Measurements from ENCODE around the gene GARRE1. TPM values are rescaled to one million over a fixed set of nuclear protein-coding genes. Genes with fewer than 3 reads are reported as not detected.

Gene GARRE1
- total RNA-seq, 1 donor from 2014 or later, result 20.1 TPM

- Histone ChIP-seq H3K4me3 (ENCODE audit: insufficient read depth, low read depth, low read length) (no peak overlapping the region), H3K79me2 (ENCODE audit: insufficient read depth, low read length) (peaks cover 27% of the 10 kb centered on the region), H3K27ac (ENCODE audit: low read depth, low read length) (no peak overlapping the region), H3K4me1 (ENCODE audit: insufficient read depth, low read length) (peaks cover 3% of the 10 kb centered on the region), H3K9ac (ENCODE audit: low read length) (no peak overlapping the region), H3K4me2 (ENCODE audit: low read length) (no peak overlapping the region), H3K9me3 (ENCODE audit: insufficient read depth, low read depth, low read length) (no peaks in the 10 kb centered on the region), H4K20me1 (ENCODE audit: insufficient read depth, low read length) (peaks cover 6% of the 10 kb centered on the region), H3K36me3 (ENCODE audit: insufficient read depth, low read length) (no peaks in the 10 kb centered on the region), H2AFZ (ENCODE audit: low read depth, low read length) (no peak overlapping the region), H3K27me3 (ENCODE audit: insufficient read depth, low read length) (no peaks in the 10 kb centered on the region)
- Mint-ChIP-seq H3K27ac (ENCODE audit: unreplicated experiment) (no peak overlapping the region), H3K4me3 (ENCODE audit: unreplicated experiment) (no peak overlapping the region), H3K4me1 (ENCODE audit: low read depth, unreplicated experiment) (peaks cover 2% of the 10 kb centered on the region), H3K27me3 (ENCODE audit: low read depth, unreplicated experiment) (no peaks in the 10 kb centered on the region), H3K36me3 (ENCODE audit: low read depth, unreplicated experiment) (peaks cover 14% of the 10 kb centered on the region), H3K9me3 (ENCODE audit: unreplicated experiment) (no peaks in the 10 kb centered on the region)
- DNase-seq (ENCODE audit: low read depth) (no peak), FAIRE-seq (no peak)
- TF ChIP-seq EZH2 (IDR thresholded peaks at IDR 0.05; ENCODE audit: insufficient read depth, low read length), result no peak
- TF ChIP-seq CTCF (IDR thresholded peaks at IDR 0.05; ENCODE audit: insufficient read depth, low read depth, low read length), result no peak
These were observed 33.3 kb downstream of the GARRE1 start for GRCh38 chr19:34287662-34288140.

GRCh38 chr19:34288381-34288780 is 34.0 kb downstream of the GARRE1 start:
- Histone ChIP-seq H3K27me3 (ENCODE audit: insufficient read depth, low read length) (no peaks in the 10 kb centered on the region), H3K4me1 (ENCODE audit: insufficient read depth, low read length) (no peaks in the 10 kb centered on the region), H3K4me3 (ENCODE audit: insufficient read depth, low read depth, low read length) (no peak overlapping the region), H3K9me3 (ENCODE audit: insufficient read depth, low read depth, low read length) (no peaks in the 10 kb centered on the region), H3K27ac (ENCODE audit: low read depth, low read length) (no peak overlapping the region), H3K79me2 (ENCODE audit: insufficient read depth, low read length) (peaks cover 20% of the 10 kb centered on the region), H4K20me1 (ENCODE audit: insufficient read depth, low read length) (no peaks in the 10 kb centered on the region), H3K4me2 (ENCODE audit: low read length) (no peak overlapping the region), H3K9ac (ENCODE audit: low read length) (no peak overlapping the region), H3K36me3 (ENCODE audit: insufficient read depth, low read length) (no peaks in the 10 kb centered on the region), H2AFZ (ENCODE audit: low read depth, low read length) (no peak overlapping the region)
- DNase-seq (ENCODE audit: low read depth) (no peak), FAIRE-seq (no peak)
- H3K4me3 Mint-ChIP-seq (ENCODE audit: unreplicated experiment), result no peak overlapping the region
- H3K27ac Mint-ChIP-seq (ENCODE audit: unreplicated experiment), result no peak overlapping the region
- TF ChIP-seq CTCF (IDR thresholded peaks at IDR 0.05; ENCODE audit: insufficient read depth, low read depth, low read length) (no peak), EZH2 (IDR thresholded peaks at IDR 0.05; ENCODE audit: insufficient read depth, low read length) (no peak)
- no peaks in the 10 kb centered on the region for H3K9me3 Mint-ChIP-seq (ENCODE audit: unreplicated experiment)
- H3K27me3 Mint-ChIP-seq (ENCODE audit: low read depth, unreplicated experiment), result no peaks in the 10 kb centered on the region
- peaks cover 14% of the 10 kb centered on the region for H3K36me3 Mint-ChIP-seq (ENCODE audit: low read depth, unreplicated experiment)
- peaks cover 3% of the 10 kb centered on the region for H3K4me1 Mint-ChIP-seq (ENCODE audit: low read depth, unreplicated experiment)

GRCh38 chr19:34291235-34291634 is 36.9 kb downstream of the GARRE1 start:
- peaks cover 9% of the 10 kb centered on the region for H3K79me2 ChIP-seq (ENCODE audit: insufficient read depth, low read length)
- no peaks in the 10 kb centered on the region for H3K9me3 ChIP-seq (ENCODE audit: insufficient read depth, low read depth, low read length)
- H3K4me1 ChIP-seq (ENCODE audit: insufficient read depth, low read length), result no peaks in the 10 kb centered on the region
- no peaks in the 10 kb centered on the region for H3K36me3 ChIP-seq (ENCODE audit: insufficient read depth, low read length)
- H3K4me3 ChIP-seq (ENCODE audit: insufficient read depth, low read depth, low read length), result no peak overlapping the region
- H3K27ac ChIP-seq (ENCODE audit: low read depth, low read length), result no peak overlapping the region
- DNase-seq (ENCODE audit: low read depth) (no peak), FAIRE-seq (no peak)
- no peak overlapping the region for H2AFZ ChIP-seq (ENCODE audit: low read depth, low read length)
- H4K20me1 ChIP-seq (ENCODE audit: insufficient read depth, low read length), result no peaks in the 10 kb centered on the region
- Mint-ChIP-seq H3K36me3 (ENCODE audit: low read depth, unreplicated experiment) (peaks cover 13% of the 10 kb centered on the region), H3K4me3 (ENCODE audit: unreplicated experiment) (no peak overlapping the region), H3K9me3 (ENCODE audit: unreplicated experiment) (no peaks in the 10 kb centered on the region), H3K27me3 (ENCODE audit: low read depth, unreplicated experiment) (no peaks in the 10 kb centered on the region), H3K27ac (ENCODE audit: unreplicated experiment) (no peak overlapping the region), H3K4me1 (ENCODE audit: low read depth, unreplicated experiment) (peaks cover 3% of the 10 kb centered on the region)
- TF ChIP-seq EZH2 (IDR thresholded peaks at IDR 0.05; ENCODE audit: insufficient read depth, low read length) (no peak), CTCF (IDR thresholded peaks at IDR 0.05; ENCODE audit: insufficient read depth, low read depth, low read length) (no peak)
- H3K27me3 ChIP-seq (ENCODE audit: insufficient read depth, low read length), result no peaks in the 10 kb centered on the region
- H3K9ac ChIP-seq (ENCODE audit: low read length), result no peak overlapping the region
- no peak overlapping the region for H3K4me2 ChIP-seq (ENCODE audit: low read length)
